Measurements from ENCODE around the gene SQOR. TPM values are rescaled to one million over a fixed set of nuclear protein-coding genes. Genes with fewer than 3 reads are reported as not detected.

Gene SQOR
- total and polyA plus RNA-seq, 8 donors = 49.6 to 128 (median 62.8) TPM

GRCh38 chr15:45674677-45675076 lies 39.8 kb downstream of the SQOR start:
- peaks cover 37 to 100% (median 100%) of the 10 kb centered on the region in 4 donors for H3K36me3 ChIP-seq
- H3K4me3 ChIP-seq = no peak overlapping the region
- TF ChIP-seq CTCF (IDR thresholded peaks at IDR 0.05) = no peak
- no peak for TF ChIP-seq POLR2AphosphoS5 (IDR thresholded peaks at IDR 0.05)
- no peak for TF ChIP-seq EP300 (IDR thresholded peaks at IDR 0.05)
- no peak for TF ChIP-seq POLR2A (IDR thresholded peaks at IDR 0.05)
- 64 to 74% (median 72%) methylated on average over 3 of the region's 3 CpGs for WGBS, 5 donors
- no peak overlapping the region for H3K27ac ChIP-seq
- peak in 1 of 2 donors; percentile 12 for DNase-seq
- intact Hi-C loops (cut with DNase I; ENCODE audit: low total_unique reads) = no loop called here
- peaks cover 0 to 3% (median 0%) of the 10 kb centered on the region in 4 donors for H3K4me1 ChIP-seq
- no peaks in the 10 kb centered on the region for H3K27me3 ChIP-seq
- no peaks in the 10 kb centered on the region for H3K9me3 ChIP-seq

DNA sequence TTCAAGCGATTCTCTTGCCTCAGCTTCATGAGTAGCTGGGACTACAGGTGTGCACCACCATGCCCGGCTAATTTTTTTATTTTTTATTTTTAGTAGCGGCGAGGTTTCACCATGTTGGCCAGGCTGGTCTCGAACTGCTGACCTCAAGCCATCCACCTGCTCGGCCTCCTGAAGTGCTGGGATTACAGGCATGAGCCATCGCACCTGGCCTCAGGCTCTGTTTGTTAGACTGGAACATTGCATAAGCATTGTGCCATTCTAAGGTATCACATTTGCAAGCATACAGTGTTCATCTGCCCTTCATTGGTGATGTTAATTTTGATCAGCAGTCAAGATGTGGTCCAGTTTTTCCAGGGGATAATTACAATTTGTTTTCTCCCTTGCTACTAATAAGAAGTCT lies 43.0 kb downstream of the SQOR start:
- no peak overlapping the region for H3K27ac ChIP-seq
- peaks cover 39 to 100% (median 100%) of the 10 kb centered on the region in 4 donors for H3K36me3 ChIP-seq
- 92 to 98% (median 96%) methylated on average over 7 of the region's 7 CpGs for WGBS, 5 donors
- no peaks in the 10 kb centered on the region for H3K4me1 ChIP-seq
- intact Hi-C loops (cut with DNase I; ENCODE audit: low total_unique reads) = no loop called here
- no peak overlapping the region for H3K4me3 ChIP-seq
- TF ChIP-seq POLR2A (IDR thresholded peaks at IDR 0.05) = no peak
- TF ChIP-seq EP300 (IDR thresholded peaks at IDR 0.05) = no peak
- TF ChIP-seq POLR2AphosphoS5 (IDR thresholded peaks at IDR 0.05) = no peak
- TF ChIP-seq CTCF (IDR thresholded peaks at IDR 0.05) = no peak
- no peaks in the 10 kb centered on the region for H3K9me3 ChIP-seq
- DNase-seq = no peak
- no peaks in the 10 kb centered on the region for H3K27me3 ChIP-seq

DNA sequence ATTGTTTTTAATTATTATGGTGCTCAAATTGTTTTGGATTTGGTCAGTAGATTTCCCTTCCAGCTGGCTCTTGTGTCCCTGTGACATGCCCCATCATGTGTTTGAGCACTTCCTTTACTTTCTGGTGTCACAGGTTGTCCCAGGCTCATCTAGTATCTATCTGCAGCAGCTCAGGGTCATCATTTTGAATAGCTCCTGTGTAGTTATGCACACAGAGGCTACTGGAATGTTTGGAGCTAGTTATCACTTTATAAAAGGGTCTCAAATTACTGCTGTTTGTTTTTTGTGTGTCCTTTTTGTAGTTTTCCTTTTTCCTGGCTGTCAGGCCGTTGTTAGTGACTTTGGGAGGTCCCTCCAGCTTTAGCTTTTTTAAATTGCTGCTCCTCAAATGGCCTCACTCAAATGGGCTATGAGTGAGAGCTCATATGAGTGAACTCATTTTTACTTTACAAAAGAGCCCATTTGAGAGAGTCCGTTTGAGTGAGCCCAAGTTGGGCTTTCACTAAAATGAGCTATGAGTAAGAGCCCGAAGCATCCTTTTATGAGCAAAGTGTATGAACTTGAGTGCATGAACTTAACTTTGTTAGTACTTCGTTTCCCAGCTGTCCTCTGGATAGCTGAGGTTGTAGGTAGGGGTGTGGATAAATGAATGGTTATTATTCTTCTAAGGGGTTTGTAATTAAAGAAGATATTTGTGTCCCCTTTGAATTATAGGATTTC lies 43.8 kb downstream of the SQOR start:
- TF ChIP-seq EP300 (IDR thresholded peaks at IDR 0.05) (no peak), POLR2AphosphoS5 (IDR thresholded peaks at IDR 0.05) (no peak), CTCF (IDR thresholded peaks at IDR 0.05) (no peak), POLR2A (IDR thresholded peaks at IDR 0.05) (no peak)
- no peak for DNase-seq
- no peak overlapping the region for H3K27ac ChIP-seq
- H3K4me3 ChIP-seq = no peak overlapping the region
- no peaks in the 10 kb centered on the region for H3K9me3 ChIP-seq
- H3K4me1 ChIP-seq = no peaks in the 10 kb centered on the region
- no peaks in the 10 kb centered on the region for H3K27me3 ChIP-seq
- H3K36me3 ChIP-seq = peaks cover 41 to 100% (median 100%) of the 10 kb centered on the region in 4 donors
- 69 to 88% (median 83%) methylated on average over 4 of the region's 4 CpGs for WGBS, 5 donors
- intact Hi-C loops (cut with DNase I; ENCODE audit: low total_unique reads) = no loop called here

DNA sequence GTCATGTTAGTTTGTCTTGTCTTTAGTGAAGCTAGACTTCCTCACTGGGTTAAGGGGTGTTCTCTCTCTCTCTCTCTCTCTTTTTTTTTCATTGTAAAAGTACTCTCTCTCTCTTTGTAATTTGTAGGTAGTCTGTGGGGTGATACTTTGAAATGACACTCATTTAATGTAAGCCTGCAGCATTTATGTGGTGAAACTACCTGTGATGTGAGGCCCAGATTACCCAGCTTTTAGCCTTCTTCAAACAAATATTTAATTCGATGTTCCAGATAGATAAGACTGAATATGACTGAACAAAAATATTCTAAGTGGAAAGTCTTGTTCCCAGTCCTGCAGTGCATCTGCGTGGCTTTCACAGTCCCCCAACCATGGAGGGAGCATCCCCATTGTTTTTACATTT lies 49.7 kb downstream of the SQOR start:
- DNase-seq = no peak
- intact Hi-C loops (cut with DNase I; ENCODE audit: low total_unique reads) = no loop called here
- 77 to 90% (median 83%) methylated on average over 2 of the region's 2 CpGs for WGBS, 5 donors
- H3K27ac ChIP-seq = no peak overlapping the region
- no peaks in the 10 kb centered on the region for H3K9me3 ChIP-seq
- TF ChIP-seq CTCF (IDR thresholded peaks at IDR 0.05) = no peak
- TF ChIP-seq POLR2A (IDR thresholded peaks at IDR 0.05) = no peak
- TF ChIP-seq POLR2AphosphoS5 (IDR thresholded peaks at IDR 0.05) = no peak
- no peak for TF ChIP-seq EP300 (IDR thresholded peaks at IDR 0.05)
- no peaks in the 10 kb centered on the region for H3K4me1 ChIP-seq
- no peak overlapping the region for H3K4me3 ChIP-seq
- H3K36me3 ChIP-seq = peaks cover 56 to 100% (median 100%) of the 10 kb centered on the region in 4 donors
- H3K27me3 ChIP-seq = no peaks in the 10 kb centered on the region

Data from stomach (tissue), 9 donors.